Superior temporal gyrus (tissue), 1 donor: ENCODE measurements around the gene ZRANB1.

Experiments used
- DNase-seq: peaks from one replicate; pipeline ENCODE4 v3.0.0-alpha.2; 2016; ENCODE audit errors: extremely low spot score

The ZRANB1 gene

DNA sequence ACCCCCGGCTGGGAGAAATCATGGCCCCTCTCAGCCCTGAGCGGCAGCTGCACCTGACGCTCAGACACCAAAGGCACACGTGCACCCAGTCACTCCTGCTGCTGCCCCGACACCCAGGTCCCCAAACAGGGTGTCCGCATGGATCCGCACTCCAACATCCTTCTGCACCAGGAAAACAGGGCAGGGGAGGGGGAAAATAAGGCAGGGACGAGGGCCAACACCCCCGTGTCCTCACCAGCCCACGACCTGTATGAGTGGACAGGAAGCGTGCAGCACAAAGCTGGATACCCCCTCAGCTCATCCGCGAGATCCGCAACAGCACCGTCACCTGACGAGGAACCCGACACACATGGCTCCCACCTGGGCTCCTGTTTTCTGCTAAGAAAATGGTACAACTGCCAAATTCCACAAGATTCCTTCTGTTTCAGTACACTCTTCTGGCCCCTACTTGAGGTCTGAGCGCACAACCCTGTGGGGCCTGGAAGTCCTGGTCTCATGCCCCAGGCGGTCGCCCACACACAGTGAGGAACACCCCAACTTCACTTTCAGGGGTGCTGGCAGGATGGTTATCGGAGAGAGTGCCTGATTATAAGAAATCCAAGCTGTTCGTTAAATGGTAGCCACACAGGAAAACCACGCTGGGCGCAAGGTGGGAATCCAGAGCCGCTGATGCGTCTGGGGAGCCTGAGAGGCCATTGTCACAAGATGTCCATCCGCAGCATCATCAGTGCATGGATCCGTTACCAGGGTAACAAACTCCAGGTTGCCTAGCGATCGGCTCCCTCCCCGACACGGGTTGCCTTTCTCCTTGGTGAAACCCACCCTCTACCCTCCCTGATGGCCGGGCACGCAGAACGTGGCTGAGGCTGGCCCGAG is 63.6 kb downstream of the ZRANB1 start:
- no peak for DNase-seq

DNA sequence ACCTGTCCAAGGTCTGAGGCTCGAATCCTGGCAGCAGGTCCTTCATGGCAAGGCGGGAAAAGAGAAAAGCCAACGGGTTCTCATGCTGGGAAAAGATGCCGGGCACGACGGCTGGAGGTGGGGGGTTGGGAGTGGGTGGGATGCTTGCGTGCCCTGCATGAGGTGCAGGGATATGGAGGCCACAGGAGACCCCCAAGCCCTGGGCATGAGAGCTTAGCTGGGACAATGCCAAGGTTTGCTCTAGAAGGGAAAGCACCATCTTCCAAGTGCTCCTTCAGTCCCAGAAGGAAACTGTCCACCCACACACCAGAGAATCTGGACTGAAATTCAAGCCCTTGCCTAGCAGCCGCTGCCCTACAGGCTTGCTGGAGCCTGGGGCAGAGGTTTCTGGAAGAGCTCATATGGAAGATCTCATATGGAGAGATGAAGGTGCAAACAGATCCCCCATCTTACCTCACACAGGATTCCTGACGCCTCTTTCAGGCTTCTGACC is 64.3 kb downstream of the ZRANB1 start:
- no peak for DNase-seq

DNA sequence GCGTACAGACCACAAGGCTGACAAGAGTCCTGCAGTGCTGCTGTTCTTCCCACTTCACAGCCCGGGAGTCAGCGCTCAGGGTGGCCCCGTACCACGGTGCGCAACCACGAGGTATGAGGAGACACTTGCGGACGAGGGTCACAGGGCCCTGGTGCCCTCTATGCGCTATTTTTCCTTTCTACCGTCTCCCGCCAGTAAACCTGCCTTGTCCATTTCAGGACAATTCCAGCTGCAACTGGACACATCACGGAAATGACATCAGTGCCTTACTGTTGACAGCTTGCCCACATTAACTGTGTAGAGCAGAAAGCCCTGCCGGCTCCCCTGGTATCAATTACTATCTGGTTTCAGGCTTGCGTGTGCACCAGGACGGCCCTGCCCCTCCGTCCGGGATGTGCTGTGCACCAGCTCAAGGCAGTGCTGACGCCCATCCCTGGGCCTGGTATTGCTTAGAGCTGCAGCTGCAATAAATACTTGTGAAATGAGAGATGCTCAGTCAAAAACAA is 65.1 kb downstream of the ZRANB1 start:
- DNase-seq: peak; percentile 79

DNA sequence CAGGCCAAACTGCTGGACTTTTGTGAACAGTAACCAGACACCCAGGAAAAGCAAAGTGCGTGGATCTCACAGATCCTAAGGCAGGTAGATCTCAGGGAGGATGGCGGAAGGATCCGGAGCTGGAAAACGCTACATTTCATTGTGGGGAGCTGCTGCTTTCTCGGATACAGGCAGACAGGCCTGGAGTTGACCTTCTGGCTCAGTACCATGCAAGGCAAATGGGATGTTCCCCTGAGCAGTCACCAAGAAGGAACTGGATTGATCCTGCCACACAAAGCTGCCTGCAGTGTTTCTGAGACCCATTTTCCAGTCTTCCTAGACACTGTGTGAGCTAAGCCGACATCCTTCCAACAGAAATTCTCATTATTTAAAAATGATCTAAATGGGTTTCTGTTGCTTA is 65.5 kb downstream of the ZRANB1 start:
- no peak for DNase-seq

DNA sequence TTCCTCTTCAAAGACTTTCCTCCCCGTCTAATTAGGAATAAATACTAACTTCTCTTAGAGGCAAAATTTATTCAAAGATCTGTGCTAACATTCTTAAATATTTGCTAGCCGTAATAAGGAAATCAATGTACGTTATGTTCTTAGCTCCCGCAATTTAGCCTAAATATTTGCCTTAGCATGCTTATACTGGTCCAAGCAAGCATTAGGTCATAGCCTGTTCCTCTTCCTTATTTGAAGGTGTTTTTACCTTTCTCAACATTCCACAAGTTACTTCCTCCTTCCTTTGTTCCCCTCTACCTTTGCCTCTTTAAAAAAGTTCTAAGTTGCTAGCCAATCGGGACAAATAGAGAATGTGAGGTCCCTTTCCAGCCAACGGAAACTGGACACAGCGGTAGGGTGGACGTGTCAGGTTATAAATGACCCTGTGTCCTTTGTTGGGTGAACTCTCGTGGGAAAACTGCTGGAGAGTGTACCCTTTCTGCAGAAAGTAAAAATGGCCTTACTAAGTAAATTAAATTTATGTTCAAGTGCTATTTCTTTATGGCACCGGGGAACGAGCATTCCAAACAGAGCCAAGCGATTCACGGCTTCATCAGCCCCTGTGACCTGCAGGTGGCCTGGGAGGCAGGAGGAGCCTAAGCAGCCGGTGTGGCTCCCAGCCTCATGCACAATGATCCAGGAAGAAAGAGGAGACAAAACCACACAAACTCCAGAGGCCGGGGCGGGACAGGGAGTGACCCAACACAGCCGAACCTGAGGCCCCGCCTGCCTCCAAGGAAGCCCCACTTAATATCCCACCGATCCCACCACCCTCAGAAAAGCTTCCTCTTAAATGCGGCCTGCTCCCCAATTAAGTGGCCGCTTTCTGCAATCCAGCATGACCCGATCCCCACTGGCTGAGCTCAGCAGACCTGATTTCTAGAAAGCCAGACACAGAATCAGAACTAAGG is 67.0 kb downstream of the ZRANB1 start:
- no peak for DNase-seq

DNA sequence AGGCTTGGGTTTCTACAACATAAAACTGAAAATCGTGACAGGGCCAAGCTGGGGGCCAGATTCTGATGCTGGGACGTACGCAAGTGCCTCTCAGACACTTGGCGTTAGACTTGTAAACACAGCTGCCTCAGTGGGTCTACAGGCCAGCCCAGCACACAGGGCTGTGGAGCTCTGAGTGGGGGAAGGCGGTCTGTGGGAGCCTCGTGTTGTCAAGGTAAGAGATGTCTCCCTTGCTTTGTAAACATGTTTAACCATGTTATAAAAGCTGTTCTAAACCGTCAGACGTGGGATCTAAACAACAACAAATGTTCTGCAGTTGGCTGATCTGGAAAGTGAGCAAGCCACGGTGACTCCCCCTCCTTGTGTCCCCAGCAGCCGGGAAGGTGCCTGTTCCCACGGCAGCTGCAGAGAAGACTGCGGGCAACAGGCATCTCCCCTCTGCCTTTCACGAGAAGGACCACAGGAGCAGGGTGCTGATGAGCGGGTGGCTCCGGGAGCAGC is 67.8 kb downstream of the ZRANB1 start:
- DNase-seq: peak; percentile 22

DNA sequence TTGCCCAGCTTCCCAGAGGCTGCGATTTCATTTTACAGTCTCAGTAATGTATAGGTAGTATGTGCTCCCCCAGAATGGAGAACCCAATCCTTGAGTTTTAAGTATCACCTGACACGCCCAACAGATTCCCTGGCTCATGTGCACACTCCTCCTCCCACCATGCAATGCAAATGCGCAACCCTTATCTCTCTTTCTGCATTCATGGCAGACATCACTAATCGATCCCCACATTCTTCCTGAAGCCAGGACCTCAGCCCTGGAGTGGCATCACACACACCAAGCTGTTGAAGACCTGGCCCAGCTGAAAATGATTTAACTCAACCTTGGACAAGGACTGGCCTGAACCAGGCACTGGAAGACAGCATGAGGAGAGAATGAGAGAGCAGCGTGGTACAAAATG is 68.4 kb downstream of the ZRANB1 start:
- no peak for DNase-seq

DNA sequence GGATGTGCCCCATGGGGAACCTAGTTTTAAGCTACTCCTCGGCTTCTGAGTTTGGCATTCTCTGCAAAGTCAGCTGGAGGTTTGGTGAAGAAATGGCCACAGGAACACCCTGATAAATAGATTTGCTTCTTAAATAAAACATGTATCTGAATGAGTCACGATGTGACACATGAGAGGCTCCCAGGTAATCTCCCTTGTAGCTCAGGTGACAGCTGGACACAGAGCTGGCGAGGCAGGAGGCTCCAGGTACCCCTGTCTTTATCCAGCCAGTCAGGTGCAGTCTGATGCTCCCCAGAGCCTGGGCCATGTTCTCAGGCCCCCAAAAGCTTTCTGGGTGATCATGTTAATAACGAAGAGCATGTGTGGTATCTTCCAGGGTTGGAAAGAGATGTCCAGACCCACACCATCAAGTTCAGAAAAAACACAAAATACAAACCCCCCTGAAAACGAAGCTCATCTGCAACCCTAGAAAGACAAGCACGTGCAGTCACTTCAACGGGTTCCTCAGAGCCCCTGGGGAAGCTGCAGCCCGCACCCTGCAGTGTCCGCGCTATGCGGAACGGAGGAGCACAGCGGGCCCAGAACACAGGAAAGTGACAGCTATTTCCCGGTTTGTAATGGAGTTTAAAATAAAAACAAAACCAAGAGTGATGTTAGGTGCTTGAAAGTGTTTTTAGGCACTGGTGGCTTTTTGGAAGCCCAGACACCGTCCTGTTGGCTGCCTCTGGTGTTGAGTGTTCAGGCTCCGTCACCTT is 69.4 kb downstream of the ZRANB1 start:
- no peak for DNase-seq

DNA sequence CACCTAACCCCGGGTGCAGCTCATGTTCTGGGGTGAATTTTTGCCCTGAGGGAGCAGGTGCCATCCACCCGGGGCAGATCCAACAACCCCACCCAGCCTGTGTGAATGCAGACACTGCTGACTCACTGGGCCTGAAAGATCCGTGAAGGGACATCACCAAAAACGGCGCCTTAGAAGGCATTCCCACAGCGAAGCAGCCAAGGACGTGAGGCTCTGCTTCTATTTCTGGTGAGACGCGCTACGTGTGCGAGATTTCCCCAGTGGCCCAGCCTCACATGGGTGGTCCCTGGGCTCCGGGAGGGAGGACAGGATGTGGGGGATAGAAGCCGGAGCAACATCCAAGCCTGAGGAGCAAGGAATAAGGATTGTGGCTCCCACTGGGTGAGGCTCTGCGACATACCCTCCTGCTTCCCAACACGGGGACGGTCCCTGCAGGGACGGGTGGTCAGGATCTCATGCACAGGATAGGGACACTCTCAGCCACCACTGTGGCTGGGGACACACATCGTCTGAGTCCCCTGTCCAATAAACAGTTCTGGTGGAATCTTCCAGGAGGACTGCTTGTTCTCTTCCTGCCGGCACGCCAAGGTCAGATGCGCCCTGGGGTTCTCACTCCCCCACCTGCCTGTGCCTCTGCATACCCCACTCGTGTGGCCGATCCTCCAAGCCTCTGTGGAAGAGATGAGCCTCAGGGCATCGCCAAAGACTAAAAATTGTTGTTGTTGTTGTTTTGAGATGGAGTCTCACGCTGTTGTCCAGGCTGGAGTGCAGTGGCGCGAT is 70.2 kb downstream of the ZRANB1 start:
- no peak for DNase-seq

DNA sequence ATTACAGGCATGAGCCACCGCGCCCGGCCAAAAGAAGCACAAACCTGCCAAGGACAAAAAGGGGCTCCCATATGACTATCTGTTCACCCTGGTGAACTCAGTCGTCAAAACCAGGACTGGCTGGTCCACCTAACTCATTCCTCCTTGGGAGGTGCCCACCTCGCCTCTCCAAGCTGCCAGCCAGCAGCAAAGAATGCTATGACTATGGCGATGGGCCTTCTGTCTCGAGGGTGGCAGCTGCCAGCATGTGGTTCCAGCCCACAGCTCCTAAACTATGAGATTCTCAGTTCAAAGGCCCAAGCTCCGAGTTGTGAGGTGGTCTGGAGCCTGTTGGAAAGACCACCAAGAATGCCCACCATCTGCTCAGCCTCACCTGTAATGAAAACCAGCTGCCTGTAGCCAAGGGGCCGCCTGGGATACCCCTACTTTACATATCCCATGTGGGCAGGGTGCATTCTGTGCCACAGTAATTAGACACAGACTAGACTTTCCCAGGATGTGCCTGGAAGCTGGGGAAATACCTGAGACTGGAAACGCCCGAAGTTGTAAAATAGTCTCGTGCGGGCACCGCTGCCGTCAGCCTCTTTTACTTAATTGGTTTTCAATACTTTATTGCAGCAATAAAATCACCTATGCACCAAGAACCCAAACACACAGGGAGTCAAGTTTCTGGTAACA is 71.1 kb downstream of the ZRANB1 start:
- no peak for DNase-seq

DNA sequence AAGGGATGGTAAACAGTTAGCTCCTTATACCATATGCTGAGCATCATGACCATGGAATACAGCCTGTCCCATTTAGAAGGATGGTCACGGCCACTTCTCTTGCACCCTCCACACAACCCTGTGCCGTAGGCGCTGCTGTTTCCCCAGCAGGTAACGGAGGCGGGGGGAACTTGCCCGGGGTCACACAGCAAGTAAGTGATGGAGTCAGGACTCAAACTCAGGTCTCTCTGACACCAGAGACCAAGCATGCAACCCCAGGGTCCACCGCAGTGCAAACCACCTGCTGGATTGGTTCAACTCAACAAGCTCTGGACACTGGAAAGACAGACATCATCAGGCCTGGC is 71.6 kb downstream of the ZRANB1 start:
- no peak for DNase-seq

DNA sequence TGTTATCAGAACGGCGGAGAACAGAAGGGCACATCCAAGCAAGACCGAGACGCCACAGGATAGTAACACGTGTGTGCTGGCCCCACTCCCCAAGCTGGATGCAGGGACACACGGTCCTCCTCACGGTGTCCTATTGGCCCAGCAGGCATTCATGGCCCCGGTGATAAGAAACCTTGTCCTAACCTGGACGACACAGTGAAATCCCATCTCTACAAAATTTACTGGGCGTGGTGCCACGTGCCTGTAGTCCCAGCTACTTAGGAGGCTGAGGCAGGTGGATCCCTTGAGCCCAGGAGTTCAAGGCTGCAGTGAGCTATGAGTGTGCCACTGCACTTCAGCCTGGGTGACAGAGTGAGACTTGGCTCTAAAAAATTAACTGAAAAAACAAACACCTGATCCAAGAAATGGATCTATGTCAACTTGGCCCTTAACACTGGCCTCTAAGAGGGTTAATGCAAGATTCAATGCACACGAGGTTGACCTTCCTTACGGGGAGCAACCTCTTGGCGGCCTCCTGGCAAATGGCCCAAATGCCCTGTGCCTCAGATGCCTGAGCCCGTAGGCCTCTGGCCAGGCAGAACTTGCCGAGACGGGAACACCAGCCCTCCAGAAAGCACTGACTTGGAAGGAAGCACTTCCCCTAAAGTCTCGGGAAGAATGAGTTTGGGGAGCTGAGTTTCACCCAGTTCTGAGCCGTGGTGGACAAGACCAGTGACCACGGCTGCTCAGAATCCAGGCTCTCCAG is 72.3 kb downstream of the ZRANB1 start:
- no peak for DNase-seq

DNA sequence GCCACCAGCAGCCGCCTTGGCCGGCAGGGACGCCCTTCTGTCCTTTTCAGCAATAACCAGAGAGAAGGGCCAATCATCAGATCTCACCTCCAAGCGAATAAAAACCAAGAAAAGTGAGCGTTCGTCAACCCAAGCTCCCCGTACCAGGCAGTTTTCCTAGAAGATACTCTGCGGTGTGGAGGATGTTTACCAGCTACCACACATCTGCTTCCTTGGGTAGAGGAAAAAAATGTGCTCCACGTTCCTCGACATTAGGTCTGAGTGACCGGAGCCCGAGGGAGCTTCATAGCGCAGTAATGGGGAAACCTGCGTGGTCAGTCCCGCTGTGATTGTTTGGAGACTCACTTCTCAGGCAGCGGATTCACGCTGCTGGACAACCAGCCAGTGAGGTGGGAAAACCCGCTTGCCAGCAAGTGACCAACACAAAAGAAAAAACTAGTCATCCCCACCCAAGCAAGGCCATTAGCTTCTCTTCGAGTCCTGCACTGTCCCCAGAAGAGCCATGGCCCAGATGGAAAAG is 73.0 kb downstream of the ZRANB1 start:
- DNase-seq: peak; percentile 5

DNA sequence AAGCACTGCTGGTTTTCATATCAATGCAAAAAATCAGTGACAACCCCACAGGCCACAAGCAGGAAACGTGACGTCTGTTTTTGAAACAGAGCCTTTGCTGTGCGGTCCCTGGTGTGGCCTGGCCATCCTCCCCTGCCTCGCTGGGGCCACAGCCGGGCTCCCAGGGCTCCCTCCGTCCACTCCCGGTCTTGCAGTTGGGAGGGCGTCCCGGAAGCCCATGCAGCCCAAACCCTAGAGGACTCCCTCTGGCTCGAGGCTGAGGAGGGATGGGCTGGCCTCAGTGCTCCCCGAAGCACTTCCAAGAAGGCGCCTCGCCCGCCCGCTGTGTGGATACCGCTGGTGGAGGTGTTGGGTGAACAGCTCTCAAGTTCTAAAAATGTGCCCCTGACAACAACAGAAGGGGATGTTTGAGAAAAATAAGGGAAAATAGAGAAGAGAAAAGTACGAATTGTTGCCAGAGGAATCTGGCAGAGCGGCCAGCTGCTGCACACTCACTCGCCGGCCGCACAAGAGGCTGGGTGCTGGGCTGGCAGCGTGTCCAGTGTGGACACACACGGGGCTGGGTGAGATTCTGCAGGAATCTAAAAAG is 73.5 kb downstream of the ZRANB1 start:
- no peak for DNase-seq

DNA sequence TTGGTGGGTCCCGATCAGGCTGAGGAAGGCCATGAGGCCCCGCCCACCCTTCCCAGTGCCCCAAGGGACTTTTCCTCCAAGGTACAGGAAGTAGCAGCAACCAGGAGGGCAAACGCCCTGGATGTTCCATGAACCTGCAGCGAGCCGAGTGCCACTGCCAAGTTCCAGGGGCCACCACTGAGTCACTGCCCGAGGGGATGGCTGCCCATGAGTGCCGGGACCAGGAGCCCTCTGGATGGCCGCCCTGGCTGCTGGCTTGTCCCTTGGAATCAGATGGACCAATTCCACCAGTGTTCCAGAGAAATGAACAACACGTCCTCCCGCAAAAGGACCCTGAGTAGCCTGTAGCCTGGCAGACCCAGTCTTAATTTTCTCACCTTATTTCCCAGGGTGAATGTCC is 74.2 kb downstream of the ZRANB1 start:
- no peak for DNase-seq

DNA sequence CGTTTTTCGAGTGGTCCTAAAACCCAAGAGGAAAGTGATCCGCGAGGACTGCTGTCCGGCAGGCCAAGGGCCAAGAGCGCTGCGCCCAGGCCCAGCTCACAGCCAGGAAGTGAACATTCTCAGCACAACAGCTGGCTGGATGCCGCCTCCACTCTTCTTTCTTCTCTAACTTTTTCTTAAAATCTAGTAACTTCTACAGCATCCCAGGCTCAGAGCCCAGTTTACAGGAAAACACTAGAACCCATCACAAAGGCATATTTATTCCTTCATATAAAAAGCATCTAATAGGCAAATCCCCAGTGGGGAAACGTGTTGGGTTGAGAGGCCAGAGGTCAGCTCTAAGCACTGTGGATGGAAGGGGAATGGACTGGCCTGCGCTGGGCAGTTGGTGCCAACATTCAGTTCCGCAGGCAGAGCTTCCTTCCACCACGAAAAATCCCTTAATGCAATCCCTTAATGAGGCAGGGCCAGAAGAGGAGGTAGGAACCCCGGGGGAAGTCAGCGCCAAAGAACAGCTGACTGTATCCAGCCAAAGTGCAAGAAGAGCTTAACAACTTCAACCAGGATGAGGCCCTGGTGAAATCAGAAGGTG is 74.8 kb downstream of the ZRANB1 start:
- DNase-seq: no peak

DNA sequence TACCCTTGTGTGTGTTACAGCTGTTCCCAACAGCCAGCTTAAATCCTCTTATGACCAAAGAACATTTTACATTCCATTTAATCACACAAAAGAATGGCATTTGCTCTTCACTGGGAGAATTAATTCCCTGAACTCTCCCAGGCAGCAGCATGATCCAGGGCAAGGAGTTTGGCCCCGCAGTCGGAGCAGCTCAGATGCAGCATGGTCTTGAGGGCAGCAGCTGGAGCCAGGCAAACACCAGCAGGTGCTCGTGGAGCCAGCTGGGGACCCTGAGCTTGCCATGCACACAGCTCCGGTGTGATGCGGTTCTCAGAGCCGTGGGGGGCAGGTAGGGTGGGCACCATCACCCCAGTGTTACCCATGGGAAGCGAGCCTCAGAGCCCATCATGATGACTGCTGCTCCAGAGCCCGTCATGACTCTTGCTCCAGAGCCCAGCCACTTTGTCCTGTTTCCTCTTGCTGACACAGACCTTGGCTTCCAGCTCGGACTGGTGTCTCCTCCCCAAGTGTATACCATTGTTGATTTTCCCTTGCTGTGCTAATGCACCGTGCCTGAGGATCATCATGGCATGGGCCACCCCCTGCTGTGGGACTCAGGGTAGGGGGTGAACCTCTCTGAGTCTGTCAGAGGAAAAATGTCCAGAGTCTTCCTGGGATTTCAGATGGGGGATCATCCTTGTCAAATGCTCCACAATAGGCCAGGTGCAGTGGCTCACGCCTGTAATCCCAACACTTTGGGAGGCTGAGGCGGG is 75.8 kb downstream of the ZRANB1 start:
- no peak for DNase-seq
